Kidney (tissue), 14 donors: ENCODE data around the gene CFDP1. TPM values are rescaled to one million over a fixed set of nuclear protein-coding genes. Genes with fewer than 3 reads are reported as not detected.

Source experiments
- DNase-seq, 5 donors: peaks; one replicate each; pipeline ENCODE4 v3.0.0-alpha.2; 2013 to 2020
- FAIRE-seq: peaks from 2 replicates; lab custom pipeline; 2012; peaks lifted over from hg19 to GRCh38; lab: Jason Lieb, UNC
- H3K27ac ChIP-seq, 2 donors: one replicate each; pipeline ENCODE4 v1.7.0; 2013; ENCODE audit warnings: low read depth in 2 of 2, low read length in 2 of 2, inconsistent platforms in 1 of 2
- H3K27me3 ChIP-seq: one replicate; pipeline ENCODE4 v1.7.1; 2013; ENCODE audit warnings: low read length, inconsistent platforms; ENCODE audit not compliant: control insufficient read depth, insufficient read depth
- H3K36me3 ChIP-seq, 3 donors: one replicate each; pipeline versions ENCODE4 v1.7.0 to v1.7.1; 2013; ENCODE audit warnings: low read length in 3 of 3, control low read depth in 1 of 3, inconsistent platforms in 1 of 3; ENCODE audit not compliant: insufficient read depth in 3 of 3, control insufficient read depth in 2 of 3
- H3K4me1 ChIP-seq, 3 donors: one replicate each; pipeline versions ENCODE4 v1.7.0 to v1.7.1; 2013; ENCODE audit warnings: low read length in 3 of 3, inconsistent platforms in 1 of 3, low read depth in 1 of 3; ENCODE audit not compliant: control insufficient read depth in 2 of 3, insufficient read depth in 2 of 3
- H3K4me3 ChIP-seq, 3 donors: one replicate each; pipeline versions ENCODE4 v1.7.0 to v1.8.1; 2013; ENCODE audit warnings: low read length in 3 of 3, control low read depth in 1 of 3, inconsistent platforms in 1 of 3
- H3K9ac ChIP-seq, 3 donors: one replicate each; pipeline versions ENCODE4 v1.7.0 to v1.7.1; 2013; ENCODE audit warnings: low read length in 3 of 3, control low read depth in 1 of 3, inconsistent platforms in 1 of 3
- H3K9me3 ChIP-seq, 3 donors: one replicate each; pipeline versions ENCODE4 v1.7.0 to v1.7.1; 2013; ENCODE audit warnings: low read length in 3 of 3, control low read depth in 1 of 3, inconsistent platforms in 1 of 3; ENCODE audit not compliant: control insufficient read depth in 2 of 3, insufficient read depth in 1 of 3
- intact Hi-C: fragments of 100-400 bp; cut with DNase I; formaldehyde crosslinking; loops from one replicate; pipeline ENCODE4 v1.11.1; 2022
- polyA plus RNA-seq: library from polyadenylated mRNA; stranded (reverse); fragments of 350-450 nt; fragmentation: Illumina TruSeq; extraction: RNeasy Lipid Tissue Mini Kit (QIAGEN cat#74804); gene quantifications from one replicate; pipeline ENCODE4 v1.2.3, GENCODE V29; 2014; ENCODE audit warnings: low read depth, low replicate concordance; ENCODE audit not compliant: insufficient read depth
- total RNA-seq: library from RNA; stranded (reverse); fragmentation: NEBNext Ultra II Directional; extraction: Animal tissue kit (Norgen Biotek cat#: 25700); gene quantifications from one replicate; pipeline ENCODE4 v1.2.1, GENCODE V29; 2021
- TF ChIP-seq, protein P1 (sequence below): IDR thresholded peaks from 3 replicates; pipeline ENCODE4 v1.5.1; 2012; ENCODE audit warnings: mild to moderate bottlenecking, moderate library complexity, borderline replicate concordance; ENCODE audit not compliant: insufficient read depth; ENCODE audit errors: extremely low read depth
- donor health status: control.
- donor health status: control.
- donor health status: control.
- donor health status: control.
- donor health status: control.
- donor health status: DM: yes; HTN: yes; CAD: no.
- donor health status: Normal renal cell carcinoma (clear cell type).

The CFDP1 gene
- total and polyA plus RNA-seq, 2 donors from 2014 or later = 53.5 to 148 TPM

DNA sequence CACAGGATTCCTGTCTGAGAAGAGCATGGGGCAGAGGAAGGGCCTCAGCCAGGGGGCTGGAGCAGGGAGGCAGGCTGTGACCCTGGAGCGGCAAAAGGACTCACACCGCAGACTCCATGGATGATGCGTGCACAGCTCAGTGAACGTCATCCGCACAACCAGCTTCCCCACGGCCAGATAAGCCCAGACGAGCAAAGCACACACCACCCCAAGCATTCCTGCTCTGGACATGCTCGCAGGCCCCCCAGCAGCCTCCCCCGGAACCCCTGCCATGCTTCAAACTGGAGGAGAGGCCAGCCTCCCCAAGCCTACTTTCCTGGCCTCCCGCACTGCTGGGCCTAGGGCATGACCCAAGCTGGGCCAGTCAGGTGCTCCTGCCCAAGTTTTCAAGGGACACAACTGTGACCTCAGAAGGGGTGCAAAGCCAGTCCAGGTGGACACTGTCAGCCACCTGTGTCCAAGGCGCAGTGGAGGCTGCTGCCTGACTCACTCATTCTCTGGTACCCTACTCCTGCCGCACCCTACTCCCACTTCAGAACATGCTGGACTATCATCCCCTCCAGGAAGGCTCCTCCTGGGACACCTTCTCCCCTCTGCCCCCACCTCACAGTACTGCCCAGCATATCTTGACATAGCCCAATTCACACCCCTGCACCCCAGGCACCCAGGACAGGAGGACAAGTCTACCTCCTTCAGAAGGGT, 186.6 kb downstream of the CFDP1 start:
- DNase-seq (no peak), FAIRE-seq (no peak)
- H3K27me3 ChIP-seq = no peaks in the 10 kb centered on the region
- no peaks in the 10 kb centered on the region for H3K9me3 ChIP-seq
- peaks cover 0 to 12% (median 7%) of the 10 kb centered on the region in 3 donors for H3K36me3 ChIP-seq
- no peak overlapping the region for H3K4me3 ChIP-seq
- intact Hi-C loops = no loop called here
- H3K9ac ChIP-seq = peak overlapping the region in 2 of 3 donors; percentile 28 to 84
- TF ChIP-seq, protein P1, sequence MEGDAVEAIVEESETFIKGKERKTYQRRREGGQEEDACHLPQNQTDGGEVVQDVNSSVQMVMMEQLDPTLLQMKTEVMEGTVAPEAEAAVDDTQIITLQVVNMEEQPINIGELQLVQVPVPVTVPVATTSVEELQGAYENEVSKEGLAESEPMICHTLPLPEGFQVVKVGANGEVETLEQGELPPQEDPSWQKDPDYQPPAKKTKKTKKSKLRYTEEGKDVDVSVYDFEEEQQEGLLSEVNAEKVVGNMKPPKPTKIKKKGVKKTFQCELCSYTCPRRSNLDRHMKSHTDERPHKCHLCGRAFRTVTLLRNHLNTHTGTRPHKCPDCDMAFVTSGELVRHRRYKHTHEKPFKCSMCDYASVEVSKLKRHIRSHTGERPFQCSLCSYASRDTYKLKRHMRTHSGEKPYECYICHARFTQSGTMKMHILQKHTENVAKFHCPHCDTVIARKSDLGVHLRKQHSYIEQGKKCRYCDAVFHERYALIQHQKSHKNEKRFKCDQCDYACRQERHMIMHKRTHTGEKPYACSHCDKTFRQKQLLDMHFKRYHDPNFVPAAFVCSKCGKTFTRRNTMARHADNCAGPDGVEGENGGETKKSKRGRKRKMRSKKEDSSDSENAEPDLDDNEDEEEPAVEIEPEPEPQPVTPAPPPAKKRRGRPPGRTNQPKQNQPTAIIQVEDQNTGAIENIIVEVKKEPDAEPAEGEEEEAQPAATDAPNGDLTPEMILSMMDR = no peak
- H3K27ac ChIP-seq = peak overlapping the region; percentile 93 to 97
- H3K4me1 ChIP-seq = peaks cover 0 to 62% (median 58%) of the 10 kb centered on the region in 3 donors

DNA sequence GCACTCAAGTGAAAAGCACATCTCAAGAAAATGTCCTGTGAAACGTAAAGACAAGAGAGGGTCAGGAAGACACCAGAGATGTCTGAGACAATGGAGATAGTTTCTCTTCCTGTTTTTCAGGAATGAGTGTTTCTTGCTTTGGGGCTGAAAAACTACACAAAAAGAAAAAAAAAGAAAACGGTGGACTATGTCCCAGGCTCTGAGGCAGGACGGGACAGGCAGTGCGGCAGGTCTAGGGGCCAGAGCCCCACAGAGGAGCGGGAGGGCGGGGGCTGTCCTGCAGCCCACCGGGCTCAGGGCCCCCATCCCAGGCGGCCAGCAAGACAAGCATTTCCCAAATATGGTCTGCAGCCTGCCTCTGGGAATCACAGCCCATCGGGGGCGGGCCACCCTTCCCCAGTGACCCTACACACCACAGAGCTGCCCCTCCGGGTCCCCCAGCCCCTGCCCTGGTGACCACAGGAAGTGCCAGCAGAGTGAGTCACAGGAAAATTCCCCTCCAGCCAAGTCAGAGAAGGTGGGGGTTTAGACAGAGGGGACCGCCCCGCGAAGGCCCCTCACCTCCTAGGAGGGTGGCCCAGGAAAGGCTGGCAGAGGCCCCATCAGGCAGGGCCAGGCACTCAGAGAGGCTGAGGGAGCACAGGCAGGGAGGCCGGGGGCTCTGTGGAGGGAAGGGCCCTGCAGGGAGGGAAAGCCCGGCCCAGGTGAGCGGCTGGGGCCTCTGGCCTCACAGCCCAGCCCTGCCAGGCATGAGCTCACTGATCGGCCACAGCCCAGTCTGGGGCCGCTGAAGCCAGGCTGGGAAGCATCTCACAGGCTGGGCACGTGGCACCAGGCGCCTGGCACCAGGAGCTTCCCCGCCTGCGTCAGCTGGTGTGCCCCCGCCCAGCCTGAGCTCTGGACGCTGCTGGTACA, 188.2 kb downstream of the CFDP1 start:
- peak overlapping the region in 1 of 3 donors; percentile 15 for H3K4me3 ChIP-seq
- H3K9ac ChIP-seq = peak overlapping the region in 1 of 3 donors; percentile 84
- H3K9me3 ChIP-seq = no peaks in the 10 kb centered on the region
- peak overlapping the region; percentile 93 to 97 for H3K27ac ChIP-seq
- no peaks in the 10 kb centered on the region for H3K27me3 ChIP-seq
- intact Hi-C loops = no loop called here
- peak; percentile 75 to 95 (median 82) for DNase-seq
- TF ChIP-seq, protein P1 = no peak
- FAIRE-seq = no peak
- peaks cover 5 to 27% (median 16%) of the 10 kb centered on the region in 3 donors for H3K36me3 ChIP-seq
- H3K4me1 ChIP-seq = peaks cover 0 to 66% (median 58%) of the 10 kb centered on the region in 3 donors

DNA sequence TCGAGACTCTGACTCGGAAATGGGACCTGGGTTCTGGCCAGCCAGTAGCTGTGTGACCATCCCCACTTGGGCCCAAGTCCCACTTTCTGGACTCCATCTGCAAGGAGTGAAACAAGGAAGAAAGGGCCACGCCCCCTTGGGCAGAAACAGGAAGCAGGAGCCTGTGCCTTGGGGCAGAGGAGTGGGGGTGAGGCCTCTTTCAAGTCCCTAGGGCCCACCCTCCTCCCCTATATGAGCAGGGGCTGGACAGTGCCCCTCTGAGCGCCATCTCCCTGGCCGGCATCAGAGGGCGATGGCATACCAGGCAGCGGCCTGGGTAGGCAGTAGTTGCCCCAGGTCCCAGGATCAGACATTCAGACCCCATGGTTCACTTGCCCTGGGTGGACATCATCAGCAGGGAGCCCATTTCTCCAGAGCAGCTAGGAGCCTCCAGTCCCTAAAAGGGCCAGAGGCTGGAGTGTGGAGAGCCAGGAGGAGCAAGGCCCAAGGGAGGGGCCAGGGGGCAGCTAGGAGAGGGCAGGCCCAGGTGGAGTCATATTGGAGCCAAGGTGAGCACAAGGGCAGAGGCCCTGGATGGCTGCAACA, 189.0 kb downstream of the CFDP1 start:
- DNase-seq = peak in 1 of 5 donors; percentile 89
- H3K4me3 ChIP-seq = peak overlapping the region in 1 of 3 donors; percentile 15
- intact Hi-C loops = no loop called here
- TF ChIP-seq, protein P1 = no peak
- no peaks in the 10 kb centered on the region for H3K27me3 ChIP-seq
- no peak for FAIRE-seq
- peak overlapping the region in 1 of 3 donors; percentile 84 for H3K9ac ChIP-seq
- H3K36me3 ChIP-seq = peaks cover 5 to 30% (median 16%) of the 10 kb centered on the region in 3 donors
- H3K27ac ChIP-seq = peak overlapping the region; percentile 93 to 97
- peaks cover 0 to 67% (median 53%) of the 10 kb centered on the region in 3 donors for H3K4me1 ChIP-seq
- H3K9me3 ChIP-seq = no peaks in the 10 kb centered on the region

Other genes with a start within 250 kb of the CFDP1 start
- not detected for gene CTRB2, start 226.3 kb downstream of the CFDP1 start, total RNA-seq
- gene CTRB2, start 226.3 kb downstream of the CFDP1 start, polyA plus RNA-seq = not detected
- not detected for gene CTRB1, start 214.5 kb downstream of the CFDP1 start, total RNA-seq
- not detected for gene CTRB1, start 214.5 kb downstream of the CFDP1 start, polyA plus RNA-seq
- gene BCAR1, start 181.9 kb downstream of the CFDP1 start, total RNA-seq = 123 TPM
- gene BCAR1, start 181.9 kb downstream of the CFDP1 start, polyA plus RNA-seq = 69.1 TPM
- 22.8 TPM for gene TMEM170A, start 31.2 kb upstream of the CFDP1 start, total RNA-seq
- 10.2 TPM for gene TMEM170A, start 31.2 kb upstream of the CFDP1 start, polyA plus RNA-seq
- gene CHST6, start 61.9 kb upstream of the CFDP1 start, total RNA-seq = 0.79 TPM
- gene CHST6, start 61.9 kb upstream of the CFDP1 start, polyA plus RNA-seq = 0.04 TPM
- gene CHST5, start 102.6 kb upstream of the CFDP1 start, total RNA-seq = 0.13 TPM
- gene CHST5, start 102.6 kb upstream of the CFDP1 start, polyA plus RNA-seq = 0.28 TPM
- 13.7 TPM for gene TMEM231, start 122.7 kb upstream of the CFDP1 start, total RNA-seq
- 8.6 TPM for gene TMEM231, start 122.7 kb upstream of the CFDP1 start, polyA plus RNA-seq
- 116 TPM for gene GABARAPL2, start 132.9 kb upstream of the CFDP1 start, total RNA-seq
- gene GABARAPL2, start 132.9 kb upstream of the CFDP1 start, polyA plus RNA-seq = 247 TPM
- gene ADAT1, start 189.8 kb upstream of the CFDP1 start, total RNA-seq = 56.5 TPM
- gene ADAT1, start 189.8 kb upstream of the CFDP1 start, polyA plus RNA-seq = 24.4 TPM
- gene KARS1, start 214.2 kb upstream of the CFDP1 start, total RNA-seq = 97.4 TPM
- gene KARS1, start 214.2 kb upstream of the CFDP1 start, polyA plus RNA-seq = 104 TPM
- gene TERF2IP, start 214.3 kb upstream of the CFDP1 start, total RNA-seq = 58.0 TPM
- 72.8 TPM for gene TERF2IP, start 214.3 kb upstream of the CFDP1 start, polyA plus RNA-seq
- gene CPHXL2, start 243.5 kb upstream of the CFDP1 start, total RNA-seq = not detected
- gene CPHXL2, start 243.5 kb upstream of the CFDP1 start, polyA plus RNA-seq = not detected